Measurements from ENCODE around the gene HOXD12. TPM values are rescaled to one million over a fixed set of nuclear protein-coding genes. Genes with fewer than 3 reads are reported as not detected.
A peak's percentile ranks its signal among the peaks of the same experiment; 100 is the strongest.

The HOXD12 gene
- total and polyA plus RNA-seq, 4 donors, result not detected

DNA sequence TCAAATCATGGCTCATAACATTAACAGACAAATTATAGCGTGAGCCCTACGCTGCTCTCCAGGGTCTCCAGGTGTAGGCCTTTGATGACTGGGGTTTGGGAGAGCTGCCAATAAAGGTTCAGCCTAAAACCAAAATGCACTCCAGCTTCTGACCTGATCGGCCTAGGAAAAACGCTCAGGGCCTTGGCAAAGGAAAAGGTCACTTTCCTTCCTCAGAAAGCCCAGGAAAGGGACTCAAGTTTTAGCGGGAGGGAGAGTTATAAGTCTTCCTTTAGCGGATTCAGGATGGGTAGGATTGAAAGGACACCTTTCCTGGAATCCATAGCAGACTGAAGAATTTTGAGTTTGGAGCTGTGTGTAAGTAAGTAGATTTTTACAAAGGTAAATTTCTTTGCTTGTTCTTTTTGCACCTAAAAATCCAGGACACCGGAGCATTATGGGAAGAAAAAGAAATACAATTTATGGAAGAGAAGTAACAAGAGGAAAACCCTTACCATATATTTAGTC, 24.6 kb upstream of the HOXD12 start:
- no peaks in the 10 kb centered on the region for H3K36me3 ChIP-seq (ENCODE audit: control insufficient read depth in 4 of 4, insufficient read depth in 4 of 4, low read length in 4 of 4)
- no peak for ATAC-seq (ENCODE audit: insufficient read depth, low FRiP score)
- H3K27ac ChIP-seq (ENCODE audit: low read depth in 1 of 2, low read length in 1 of 2), result no peak overlapping the region
- 12 to 23% methylated on average over 7 of the region's 7 CpGs for WGBS, 2 donors
- H3K9ac ChIP-seq (ENCODE audit: insufficient read depth in 1 of 2, low read length in 2 of 2), result no peak overlapping the region
- no peak for DNase-seq
- peaks cover 19 to 99% (median 97%) of the 10 kb centered on the region in 3 donors for H3K27me3 ChIP-seq (ENCODE audit: control insufficient read depth in 3 of 3, insufficient read depth in 3 of 3, low read length in 2 of 3)
- peaks cover 0 to 16% (median 0%) of the 10 kb centered on the region in 4 donors for H3K9me3 ChIP-seq (ENCODE audit: control insufficient read depth in 4 of 4, insufficient read depth in 3 of 4, low read length in 3 of 4)
- H3K4me1 ChIP-seq (ENCODE audit: control insufficient read depth in 5 of 5, insufficient read depth in 5 of 5, low read length in 5 of 5), result peaks cover 0 to 10% (median 0%) of the 10 kb centered on the region in 5 donors
- no peak overlapping the region for H3K4me3 ChIP-seq
- TF ChIP-seq, protein P1, sequence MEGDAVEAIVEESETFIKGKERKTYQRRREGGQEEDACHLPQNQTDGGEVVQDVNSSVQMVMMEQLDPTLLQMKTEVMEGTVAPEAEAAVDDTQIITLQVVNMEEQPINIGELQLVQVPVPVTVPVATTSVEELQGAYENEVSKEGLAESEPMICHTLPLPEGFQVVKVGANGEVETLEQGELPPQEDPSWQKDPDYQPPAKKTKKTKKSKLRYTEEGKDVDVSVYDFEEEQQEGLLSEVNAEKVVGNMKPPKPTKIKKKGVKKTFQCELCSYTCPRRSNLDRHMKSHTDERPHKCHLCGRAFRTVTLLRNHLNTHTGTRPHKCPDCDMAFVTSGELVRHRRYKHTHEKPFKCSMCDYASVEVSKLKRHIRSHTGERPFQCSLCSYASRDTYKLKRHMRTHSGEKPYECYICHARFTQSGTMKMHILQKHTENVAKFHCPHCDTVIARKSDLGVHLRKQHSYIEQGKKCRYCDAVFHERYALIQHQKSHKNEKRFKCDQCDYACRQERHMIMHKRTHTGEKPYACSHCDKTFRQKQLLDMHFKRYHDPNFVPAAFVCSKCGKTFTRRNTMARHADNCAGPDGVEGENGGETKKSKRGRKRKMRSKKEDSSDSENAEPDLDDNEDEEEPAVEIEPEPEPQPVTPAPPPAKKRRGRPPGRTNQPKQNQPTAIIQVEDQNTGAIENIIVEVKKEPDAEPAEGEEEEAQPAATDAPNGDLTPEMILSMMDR (IDR thresholded peaks at IDR 0.05; ENCODE audit: control extremely low read depth, extremely low read depth), result no peak

GRCh38 chr2:176075481-176075880, 24.1 kb upstream of the HOXD12 start:
- H3K27ac ChIP-seq (ENCODE audit: low read depth in 1 of 2, low read length in 1 of 2), result no peak overlapping the region
- no peaks in the 10 kb centered on the region for H3K36me3 ChIP-seq (ENCODE audit: control insufficient read depth in 4 of 4, insufficient read depth in 4 of 4, low read length in 4 of 4)
- no peak overlapping the region for H3K4me3 ChIP-seq
- no peak overlapping the region for H3K9ac ChIP-seq (ENCODE audit: insufficient read depth in 1 of 2, low read length in 2 of 2)
- ATAC-seq (ENCODE audit: insufficient read depth, low FRiP score) (no peak), DNase-seq (peak in 1 of 3 donors; percentile 52)
- 8 to 11% methylated on average over 15 of the region's 15 CpGs for WGBS, 2 donors
- TF ChIP-seq, protein P1 (IDR thresholded peaks at IDR 0.05; ENCODE audit: control extremely low read depth, extremely low read depth), result no peak
- H3K9me3 ChIP-seq (ENCODE audit: control insufficient read depth in 4 of 4, insufficient read depth in 3 of 4, low read length in 3 of 4), result peaks cover 0 to 16% (median 0%) of the 10 kb centered on the region in 4 donors
- peaks cover 15 to 94% (median 92%) of the 10 kb centered on the region in 3 donors for H3K27me3 ChIP-seq (ENCODE audit: control insufficient read depth in 3 of 3, insufficient read depth in 3 of 3, low read length in 2 of 3)
- H3K4me1 ChIP-seq (ENCODE audit: control insufficient read depth in 5 of 5, insufficient read depth in 5 of 5, low read length in 5 of 5), result peaks cover 0 to 12% (median under 1%) of the 10 kb centered on the region in 5 donors

GRCh38 chr2:176076063-176076462, 23.5 kb upstream of the HOXD12 start:
- ATAC-seq (ENCODE audit: insufficient read depth, low FRiP score) (no peak), DNase-seq (peak in 1 of 3 donors; percentile 39)
- H3K36me3 ChIP-seq (ENCODE audit: control insufficient read depth in 4 of 4, insufficient read depth in 4 of 4, low read length in 4 of 4), result no peaks in the 10 kb centered on the region
- H3K4me1 ChIP-seq (ENCODE audit: control insufficient read depth in 5 of 5, insufficient read depth in 5 of 5, low read length in 5 of 5), result peaks cover 0 to 13% (median 4%) of the 10 kb centered on the region in 5 donors
- TF ChIP-seq, protein P1 (IDR thresholded peaks at IDR 0.05; ENCODE audit: control extremely low read depth, extremely low read depth), result no peak
- 17 to 21% methylated on average over 7 of the region's 7 CpGs for WGBS, 2 donors
- H3K9me3 ChIP-seq (ENCODE audit: control insufficient read depth in 4 of 4, insufficient read depth in 3 of 4, low read length in 3 of 4), result peaks cover 0 to 21% (median 0%) of the 10 kb centered on the region in 4 donors
- no peak overlapping the region for H3K27ac ChIP-seq (ENCODE audit: low read depth in 1 of 2, low read length in 1 of 2)
- H3K9ac ChIP-seq (ENCODE audit: insufficient read depth in 1 of 2, low read length in 2 of 2), result no peak overlapping the region
- peaks cover 13 to 94% (median 92%) of the 10 kb centered on the region in 3 donors for H3K27me3 ChIP-seq (ENCODE audit: control insufficient read depth in 3 of 3, insufficient read depth in 3 of 3, low read length in 2 of 3)
- no peak overlapping the region for H3K4me3 ChIP-seq

All from lung (tissue), 12 donors.